H1 (cell line): ENCODE results near the gene PGGHG.

Source experiments
- BCL11A ChIP-seq, 2 experiments: IDR thresholded peaks; one replicate each; pipeline ENCODE4 v1.6.1; 2011; ENCODE audit warnings: low read depth in 2 of 2, low read length in 2 of 2, mild to moderate bottlenecking in 2 of 2
- CREB1 ChIP-seq: IDR thresholded peaks from 2 replicates; pipeline ENCODE4 v1.6.1; 2012; ENCODE audit warnings: inconsistent platforms
- EZH2 ChIP-seq: fragments of 200-600 bp; sonication (generic); IDR thresholded peaks from 2 replicates; pipeline ENCODE4 v1.7.1; 2012; ENCODE audit warnings: low read depth, mild to moderate bottlenecking, moderate library complexity, low read length, inconsistent platforms; ENCODE audit not compliant: severe bottlenecking
- POLR2A ChIP-seq, 2 experiments: IDR thresholded peaks; 1 replicate in 1 of 2; 2 replicates in 1 of 2; pipeline ENCODE4 v1.6.1; 2011; ENCODE audit warnings: low read depth in 2 of 2, low read length in 2 of 2, mild to moderate bottlenecking in 2 of 2; ENCODE audit errors: control extremely low read depth in 1 of 2
- SRF ChIP-seq: IDR thresholded peaks from 2 replicates; pipeline ENCODE4 v1.6.1; 2011; ENCODE audit warnings: mild to moderate bottlenecking, low read depth, low read length, moderate library complexity
- TF ChIP-seq, protein P1 (sequence below), 3 experiments: IDR thresholded peaks; 1 replicate in 2 of 3; 2 replicates in 1 of 3; pipeline versions ENCODE4 v1.5.1 to v1.6.1; 2011; ENCODE audit warnings: low read length in 3 of 3, mild to moderate bottlenecking in 3 of 3, inconsistent platforms in 2 of 3, low read depth in 1 of 3, moderate library complexity in 1 of 3; ENCODE audit not compliant: insufficient read depth in 1 of 3; ENCODE audit errors: control extremely low read depth in 1 of 3
- TF ChIP-seq, protein P2 (sequence below): IDR thresholded peaks from 2 replicates; pipeline ENCODE4 v1.6.1; 2011; ENCODE audit warnings: low read length, improper control_type of control experiment

DNA sequence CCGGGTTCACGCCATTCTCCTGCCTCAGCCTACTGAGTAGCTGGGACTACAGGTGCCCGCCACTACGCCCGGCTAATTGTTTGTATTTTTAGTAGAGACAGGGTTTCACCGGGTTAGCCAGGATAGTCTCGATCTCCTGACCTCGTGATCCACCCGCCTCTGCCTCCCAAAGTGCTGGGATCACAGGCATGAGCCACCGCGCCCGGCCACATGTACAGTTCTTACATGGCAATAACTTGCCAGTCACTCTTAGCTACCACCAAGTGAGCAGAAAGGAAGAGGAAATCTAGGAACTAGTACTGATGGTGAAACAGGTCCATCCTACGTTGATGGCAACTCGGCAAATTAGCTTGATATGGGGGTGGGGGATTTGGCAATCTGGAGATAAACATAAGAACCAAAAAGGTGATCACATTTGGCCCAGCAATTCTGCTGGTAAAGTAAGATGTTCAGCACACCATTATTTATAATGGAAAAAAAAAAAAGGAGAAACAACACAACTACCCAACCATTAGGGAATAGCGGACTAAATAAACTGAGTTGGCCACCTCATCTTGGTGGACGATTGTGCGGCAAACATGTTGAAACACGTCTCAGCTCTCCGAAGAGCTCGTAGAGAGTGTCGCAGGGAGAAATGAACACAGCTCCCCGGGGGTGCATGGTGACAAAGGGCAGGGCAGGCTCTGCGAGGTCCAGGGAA is 5.4 kb upstream of the PGGHG start:
- no peak for TF ChIP-seq EZH2
- TF ChIP-seq POLR2A (IDR thresholded peaks at IDR 0.05; ENCODE audit: control extremely low read depth in 1 of 2, low read depth in 2 of 2, low read length in 2 of 2), result no peak
- TF ChIP-seq, protein P1, sequence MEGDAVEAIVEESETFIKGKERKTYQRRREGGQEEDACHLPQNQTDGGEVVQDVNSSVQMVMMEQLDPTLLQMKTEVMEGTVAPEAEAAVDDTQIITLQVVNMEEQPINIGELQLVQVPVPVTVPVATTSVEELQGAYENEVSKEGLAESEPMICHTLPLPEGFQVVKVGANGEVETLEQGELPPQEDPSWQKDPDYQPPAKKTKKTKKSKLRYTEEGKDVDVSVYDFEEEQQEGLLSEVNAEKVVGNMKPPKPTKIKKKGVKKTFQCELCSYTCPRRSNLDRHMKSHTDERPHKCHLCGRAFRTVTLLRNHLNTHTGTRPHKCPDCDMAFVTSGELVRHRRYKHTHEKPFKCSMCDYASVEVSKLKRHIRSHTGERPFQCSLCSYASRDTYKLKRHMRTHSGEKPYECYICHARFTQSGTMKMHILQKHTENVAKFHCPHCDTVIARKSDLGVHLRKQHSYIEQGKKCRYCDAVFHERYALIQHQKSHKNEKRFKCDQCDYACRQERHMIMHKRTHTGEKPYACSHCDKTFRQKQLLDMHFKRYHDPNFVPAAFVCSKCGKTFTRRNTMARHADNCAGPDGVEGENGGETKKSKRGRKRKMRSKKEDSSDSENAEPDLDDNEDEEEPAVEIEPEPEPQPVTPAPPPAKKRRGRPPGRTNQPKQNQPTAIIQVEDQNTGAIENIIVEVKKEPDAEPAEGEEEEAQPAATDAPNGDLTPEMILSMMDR (IDR thresholded peaks at IDR 0.05; ENCODE audit: control extremely low read depth in 1 of 3, insufficient read depth in 1 of 3, low read depth in 1 of 3, low read length in 3 of 3), result no peak
- TF ChIP-seq CREB1, result no peak
- TF ChIP-seq, protein P2, sequence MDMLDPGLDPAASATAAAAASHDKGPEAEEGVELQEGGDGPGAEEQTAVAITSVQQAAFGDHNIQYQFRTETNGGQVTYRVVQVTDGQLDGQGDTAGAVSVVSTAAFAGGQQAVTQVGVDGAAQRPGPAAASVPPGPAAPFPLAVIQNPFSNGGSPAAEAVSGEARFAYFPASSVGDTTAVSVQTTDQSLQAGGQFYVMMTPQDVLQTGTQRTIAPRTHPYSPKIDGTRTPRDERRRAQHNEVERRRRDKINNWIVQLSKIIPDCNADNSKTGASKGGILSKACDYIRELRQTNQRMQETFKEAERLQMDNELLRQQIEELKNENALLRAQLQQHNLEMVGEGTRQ, result no peak
- no peak for TF ChIP-seq SRF
- no peak for TF ChIP-seq BCL11A (IDR thresholded peaks at IDR 0.05; ENCODE audit: low read depth in 2 of 2, low read length in 2 of 2)
